GM21423 (cell line): ENCODE data around the gene ZNF440.
"Not testable (repeated sequence)": the region's sequence is repeated elsewhere in the genome, so short reads cannot be mapped to it uniquely, and the experiment has no call there.

ENCODE experiments used
- ATAC-seq: cut with Tn5 transposase; IDR thresholded peaks from one replicate; pipeline ENCODE4 v1.9.1; 2021; ENCODE audit warnings: mild to moderate bottlenecking, moderate library complexity; ENCODE audit not compliant: unreplicated experiment

ZNF440 gene

DNA sequence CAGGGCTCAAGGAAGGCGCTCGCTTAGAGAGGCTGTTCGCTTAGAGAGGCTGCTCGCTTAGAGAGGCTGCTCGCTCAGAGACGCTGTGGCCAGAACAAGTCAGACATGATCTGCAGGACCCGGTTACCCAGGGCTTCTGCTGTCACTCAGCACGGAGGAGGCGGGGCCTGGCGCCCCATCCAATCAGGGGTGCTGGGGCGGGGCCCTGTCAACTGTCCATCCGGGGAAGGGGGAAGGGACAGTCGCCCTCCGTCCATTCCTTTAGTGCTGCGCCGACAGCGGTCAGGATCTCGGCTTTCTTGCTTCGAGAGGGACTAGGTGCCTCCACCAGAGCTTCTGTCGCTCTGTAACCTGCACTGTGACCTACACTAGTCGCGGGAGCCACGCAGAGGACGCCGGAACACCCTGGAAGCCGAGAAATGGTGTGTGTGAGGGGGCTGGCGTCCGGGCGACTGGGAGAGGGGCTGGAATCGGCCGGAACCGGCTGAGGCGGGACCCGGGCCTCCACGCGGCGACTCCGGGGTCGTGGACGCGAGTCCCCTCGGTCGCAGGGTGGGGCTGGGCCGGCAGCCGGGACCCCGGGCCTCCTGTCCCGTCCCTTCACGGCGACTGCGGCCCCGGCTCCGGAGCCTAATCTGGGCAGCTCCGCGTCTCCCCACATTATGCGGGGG is at the start of gene ZNF440:
Gene ZNF440 (plus strand): TSS at position 245 of the 671 bp plus-strand sequence. CDS start 175 bp downstream, at position 420.
- peak; percentile 99 for ATAC-seq

DNA sequence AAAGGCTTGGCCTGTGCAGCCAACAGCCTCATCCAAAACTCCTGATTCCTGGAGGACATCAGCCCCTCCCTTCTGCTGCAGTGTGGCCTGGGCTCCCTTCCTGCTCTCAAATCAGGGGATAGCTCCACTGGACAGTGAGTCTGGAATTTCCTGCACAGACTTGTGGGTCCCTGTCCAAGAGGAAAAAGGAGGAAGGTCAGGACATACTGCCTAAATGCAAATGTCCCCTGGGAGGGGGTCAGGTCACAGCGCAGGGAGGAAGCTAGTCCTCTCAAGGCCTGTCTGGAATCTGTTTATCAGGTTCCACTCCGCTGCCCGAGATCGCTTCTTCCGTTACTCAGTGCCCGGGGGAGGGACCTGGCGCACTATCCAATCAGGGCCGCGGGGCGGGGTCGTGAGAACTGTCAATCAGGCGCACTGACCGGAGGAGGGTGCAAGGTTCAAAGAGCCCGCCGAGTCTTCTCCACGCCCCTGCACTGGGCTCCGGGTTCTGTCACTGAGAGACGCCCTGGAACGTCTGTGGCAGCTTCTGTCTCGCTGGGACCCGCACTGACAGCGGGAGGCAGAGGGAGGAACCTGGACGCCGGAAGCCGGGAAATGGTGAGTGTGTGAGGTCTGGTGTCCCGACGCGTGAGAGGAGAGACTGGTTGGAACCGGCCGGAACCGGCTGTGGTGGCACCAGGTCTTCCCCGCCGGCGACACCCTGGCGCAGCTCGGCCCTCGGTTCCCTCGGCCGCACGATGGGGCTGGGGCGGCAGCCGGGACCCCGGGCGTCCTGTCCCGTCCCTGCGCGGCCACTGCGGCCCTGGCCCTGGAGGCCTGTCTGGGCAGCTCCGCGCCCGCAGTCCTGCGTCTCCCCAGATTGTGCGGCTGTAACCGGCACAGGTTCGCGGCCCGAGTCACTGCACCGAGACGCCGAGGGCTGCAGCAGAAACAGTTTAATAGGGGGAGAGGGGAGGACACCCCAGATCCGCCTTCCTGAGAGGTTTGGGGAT is 47.2 kb upstream of the ZNF440 start, which contains the start of gene ZNF441:
Gene ZNF441 (plus strand): TSS at position 404 of the 995 bp plus-strand sequence. CDS start 194 bp downstream, at position 598.
- ATAC-seq: peak; percentile 90

GRCh38 chr19:11767633-11768133 is 46.4 kb upstream of the ZNF440 start:
- peak; percentile 34 for ATAC-seq

DNA sequence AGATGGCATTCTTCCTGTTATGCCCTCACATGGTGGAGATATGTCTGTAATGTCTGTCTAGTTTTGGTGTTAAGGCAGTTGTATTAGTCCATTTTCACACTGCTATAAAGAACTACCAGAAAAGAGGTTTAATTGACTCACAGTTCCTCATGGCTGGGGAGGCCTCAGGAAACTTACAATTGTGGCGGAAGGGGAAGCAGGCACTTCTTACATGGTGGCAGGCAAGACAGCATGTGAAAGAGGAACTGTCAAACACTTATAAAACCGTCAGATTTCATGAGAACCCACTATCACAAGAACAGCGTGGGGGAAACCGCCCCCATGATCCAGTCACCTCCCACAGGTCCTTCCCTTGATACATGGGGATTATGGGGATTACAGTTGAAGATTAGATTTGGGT is 44.1 kb upstream of the ZNF440 start:
- no peak for ATAC-seq

DNA sequence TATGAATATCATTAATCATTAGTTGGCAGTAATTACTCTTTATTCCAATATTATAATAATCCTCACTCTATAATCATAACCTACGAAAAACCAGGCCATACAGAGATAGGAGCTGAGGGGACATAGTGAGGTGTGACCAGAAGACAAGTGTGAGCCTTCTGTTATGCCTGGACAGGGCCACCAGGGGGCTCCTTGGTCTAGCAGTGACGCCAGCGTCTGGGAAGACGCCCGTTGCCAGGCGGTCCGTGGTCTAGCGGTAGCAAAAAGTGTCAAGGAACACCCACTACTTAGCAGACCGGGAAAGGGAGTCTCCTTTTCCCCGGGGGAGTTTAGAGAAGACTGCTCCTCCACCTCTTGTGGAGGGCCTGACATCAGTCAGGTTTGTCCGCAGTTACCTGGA is 42.6 kb upstream of the ZNF440 start:
- not testable (repeated sequence) for ATAC-seq

DNA sequence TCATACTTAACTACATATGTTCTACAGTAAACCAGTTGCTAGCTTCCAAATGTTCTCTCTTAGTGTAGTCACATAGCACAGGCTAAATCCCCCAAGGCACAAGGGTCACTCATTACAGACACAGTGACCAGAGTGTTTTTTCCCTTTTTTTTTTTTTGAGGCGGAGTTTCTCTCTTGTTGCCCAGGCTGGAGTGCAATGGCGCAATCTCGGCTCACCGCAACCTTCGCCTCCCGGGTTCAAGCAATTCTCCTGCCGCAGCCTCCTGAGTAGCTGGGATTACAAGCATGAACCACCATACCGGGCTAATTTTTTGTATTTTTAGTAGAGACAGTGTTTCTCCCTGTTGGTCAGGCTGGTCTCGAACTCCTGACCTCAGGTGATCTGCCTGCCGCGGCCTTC is 37.4 kb upstream of the ZNF440 start:
- not testable (repeated sequence) for ATAC-seq

DNA sequence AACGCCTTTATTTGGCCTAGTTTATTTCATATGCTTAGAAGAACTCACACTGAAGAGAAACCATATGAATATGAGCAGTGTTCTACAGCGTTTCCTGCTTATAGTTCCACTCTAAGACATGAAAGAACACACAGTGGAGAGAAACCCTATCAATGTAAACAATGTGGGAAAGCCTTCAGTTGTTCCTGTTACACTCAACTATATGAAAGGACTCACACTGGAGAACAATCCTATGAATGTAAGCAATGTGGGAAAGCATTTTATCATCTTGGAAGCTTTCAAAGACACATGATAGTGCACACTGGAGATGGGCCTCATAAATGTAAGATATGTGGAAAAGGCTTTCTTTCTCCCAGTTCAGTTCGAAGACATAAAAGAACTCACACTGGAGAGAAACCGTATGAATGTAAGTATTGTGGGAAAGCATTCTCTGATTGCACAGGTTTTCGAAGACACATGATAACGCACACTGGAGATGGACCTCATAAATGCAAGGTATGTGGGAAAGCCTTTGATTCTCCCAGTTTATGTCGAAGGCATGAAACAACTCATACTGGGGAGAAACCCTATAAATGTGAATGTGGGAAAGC is 33.5 kb upstream of the ZNF440 start:
- no peak for ATAC-seq

- no peak for ATAC-seq
Observed at GRCh38 chr19:11781295-11782057, 32.6 kb upstream of the ZNF440 start.

GRCh38 chr19:11783767-11784166 is 30.3 kb upstream of the ZNF440 start:
- no peak for ATAC-seq

DNA sequence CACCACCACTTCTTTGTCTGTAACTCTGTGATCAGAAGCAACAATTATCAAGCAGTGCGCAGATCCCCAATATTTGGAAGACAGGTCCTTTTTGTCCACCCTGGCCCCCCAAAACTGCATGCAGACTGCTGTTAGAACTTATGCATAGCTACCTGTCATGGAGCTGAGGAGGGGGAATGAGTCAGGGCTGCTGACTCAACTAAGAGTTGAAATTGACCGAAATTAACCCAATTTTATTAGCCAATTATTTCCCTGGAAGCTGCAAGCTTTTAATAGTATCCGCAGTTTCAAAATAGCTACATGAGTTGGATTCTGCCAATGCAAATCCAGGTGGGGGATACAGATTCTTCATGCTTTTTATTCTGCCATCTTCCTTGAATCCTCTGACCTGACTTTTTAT is 29.7 kb upstream of the ZNF440 start:
- ATAC-seq: no peak

- no peak for ATAC-seq
Observed at GRCh38 chr19:11787536-11787935, 26.5 kb upstream of the ZNF440 start.

DNA sequence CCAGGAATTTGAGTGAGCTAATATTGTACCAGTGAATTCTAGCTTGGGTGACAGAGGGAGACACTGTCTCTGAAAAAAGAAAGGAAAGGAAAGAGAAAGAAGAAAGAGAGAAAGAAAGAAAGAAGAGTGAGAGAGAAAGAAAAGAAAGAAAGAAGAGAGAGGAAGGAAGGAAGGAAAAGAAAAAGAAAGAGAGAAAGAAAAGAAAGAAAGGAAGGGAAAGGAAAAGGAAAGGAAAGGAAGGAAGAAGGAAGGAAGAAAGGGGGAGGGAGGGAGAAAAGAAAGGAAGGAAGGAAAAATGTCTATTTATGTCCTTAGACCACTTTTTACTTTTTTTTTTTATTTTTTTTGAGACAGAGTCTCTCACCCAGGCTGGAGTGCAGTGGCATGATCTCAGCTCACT is 21.1 kb upstream of the ZNF440 start:
- no peak for ATAC-seq

DNA sequence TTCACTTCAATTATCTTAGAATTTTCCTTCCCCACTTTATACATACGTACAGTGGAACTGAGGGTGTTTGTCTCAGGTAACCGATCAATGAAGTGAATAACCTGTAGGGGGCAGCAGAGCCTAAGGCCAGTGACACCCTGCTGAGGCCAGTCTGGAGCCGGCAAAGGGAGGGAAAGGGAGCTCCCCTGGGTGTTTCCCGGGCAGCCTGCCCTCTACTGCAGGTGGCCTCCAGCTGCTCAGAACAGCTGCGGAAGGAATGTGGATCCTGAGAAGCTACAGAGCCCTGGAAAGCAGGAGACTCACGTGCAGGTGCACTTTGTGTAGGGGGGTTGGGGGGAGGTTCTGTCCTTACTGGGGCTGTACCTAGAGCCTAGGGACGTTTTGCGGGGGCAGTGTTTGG is 16.6 kb upstream of the ZNF440 start:
- no peak for ATAC-seq

DNA sequence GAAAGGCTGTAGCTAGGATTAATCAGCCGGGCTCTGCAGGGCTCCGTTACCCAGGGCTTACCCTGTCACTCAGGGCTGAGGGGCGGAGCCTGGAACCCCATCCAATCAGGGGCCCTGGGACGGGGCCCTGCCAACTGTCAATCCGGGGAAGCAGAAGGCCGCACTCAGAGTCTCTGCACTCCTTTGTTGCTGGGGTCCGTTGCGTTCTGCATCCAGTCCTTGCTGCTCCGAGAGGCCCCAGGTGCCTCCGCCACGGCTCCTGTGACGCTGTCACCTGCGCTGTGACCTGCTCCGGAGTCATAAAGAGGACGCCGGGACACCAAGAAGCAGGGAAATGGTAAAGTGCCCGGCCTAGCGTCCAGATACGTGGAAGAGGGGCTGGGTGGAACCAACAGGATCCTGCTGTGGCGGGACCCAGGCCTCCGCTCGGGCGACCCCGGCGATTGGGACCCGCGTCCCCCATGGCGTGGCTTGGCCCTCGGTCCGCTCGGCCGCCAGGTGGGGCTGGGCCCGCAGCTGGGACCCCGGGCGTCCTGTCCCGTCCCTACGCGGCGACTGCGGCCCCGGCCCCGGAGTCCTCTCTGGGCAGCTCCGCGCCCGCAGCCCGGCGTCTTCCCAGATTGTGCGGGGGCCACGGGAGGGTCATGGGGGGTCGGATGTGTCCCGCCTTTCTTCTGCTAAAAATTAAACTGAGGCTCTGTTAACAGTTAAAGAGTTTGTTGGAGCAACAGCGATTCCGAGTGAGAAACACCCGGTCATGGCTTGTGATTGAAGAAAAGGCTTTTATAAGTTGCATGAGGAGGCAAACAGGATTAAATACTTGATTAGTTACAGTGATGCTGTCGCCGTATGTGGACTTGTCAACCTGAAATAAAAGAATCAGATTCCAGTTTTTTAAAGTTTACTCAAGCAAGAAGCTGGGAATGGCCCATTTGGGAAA is 15.4 kb upstream of the ZNF440 start, which contains the start of gene ZNF491:
Gene ZNF491 (plus strand): TSS at position 133 of the 940 bp plus-strand sequence. CDS start 7,431 bp downstream, outside the sequence.
- peak; percentile 93 for ATAC-seq

DNA sequence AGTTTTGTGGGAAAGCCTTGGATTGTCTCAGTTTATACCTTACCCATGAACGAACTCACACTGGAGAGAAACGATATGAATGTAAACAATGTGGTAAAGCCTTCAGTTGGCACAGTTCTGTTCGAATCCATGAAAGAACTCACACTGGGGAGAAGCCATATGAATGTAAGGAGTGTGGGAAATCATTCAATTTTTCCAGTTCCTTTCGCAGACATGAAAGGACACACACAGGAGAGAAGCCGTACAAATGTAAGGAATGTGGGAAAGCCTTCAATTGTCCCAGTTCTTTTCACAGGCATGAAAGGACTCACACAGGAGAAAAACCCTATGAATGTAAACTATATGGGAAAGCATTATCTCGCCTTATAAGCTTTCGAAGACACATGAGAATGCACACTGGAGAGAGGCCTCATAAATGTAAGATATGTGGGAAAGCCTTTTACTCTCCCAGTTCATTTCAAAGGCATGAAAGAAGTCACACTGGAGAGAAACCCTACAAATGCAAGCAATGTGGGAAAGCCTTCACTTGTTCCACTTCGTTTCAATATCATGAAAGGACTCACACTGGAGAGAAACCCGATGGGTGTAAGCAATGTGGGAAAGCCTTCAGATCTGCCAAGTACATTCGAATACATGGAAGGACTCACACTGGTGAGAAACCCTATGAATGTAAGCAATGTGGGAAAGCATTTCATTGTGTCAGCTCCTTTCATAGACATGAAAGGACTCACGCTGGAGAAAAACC is 7.5 kb upstream of the ZNF440 start:
- ATAC-seq: no peak

DNA sequence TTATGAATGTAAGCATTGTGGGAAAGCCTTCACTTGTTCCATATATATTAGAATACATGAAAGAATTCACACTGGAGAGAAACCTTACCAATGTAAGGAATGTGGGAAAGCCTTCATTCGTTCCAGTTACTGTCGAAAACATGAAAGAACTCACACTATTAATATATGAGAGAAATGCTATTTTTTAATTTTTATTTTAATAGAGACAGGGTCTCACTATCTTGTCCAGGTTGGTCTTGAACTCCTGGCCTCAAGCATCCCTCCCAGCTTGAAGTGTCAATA is 7.0 kb upstream of the ZNF440 start:
- ATAC-seq: no peak

- ATAC-seq: no peak
Observed at GRCh38 chr19:11813703-11814028, 407 bp upstream of the ZNF440 start.

GRCh38 chr19:11814700-11815035 is 595 bp downstream of the ZNF440 start:
- no peak for ATAC-seq

- no peak for ATAC-seq
Observed at GRCh38 chr19:11821474-11822109, 7.5 kb downstream of the ZNF440 start.
